KG1 (cell line): Measurements from ENCODE around the gene PAPPA.

Experiments
- DNase-seq: peaks from one replicate; lab custom pipeline; 2025; lab: John Stamatoyannopoulos, UW

PAPPA gene

GRCh38 chr9:116152941-116153764, 438 bp upstream of the PAPPA start:
- DNase-seq = no peak

DNA sequence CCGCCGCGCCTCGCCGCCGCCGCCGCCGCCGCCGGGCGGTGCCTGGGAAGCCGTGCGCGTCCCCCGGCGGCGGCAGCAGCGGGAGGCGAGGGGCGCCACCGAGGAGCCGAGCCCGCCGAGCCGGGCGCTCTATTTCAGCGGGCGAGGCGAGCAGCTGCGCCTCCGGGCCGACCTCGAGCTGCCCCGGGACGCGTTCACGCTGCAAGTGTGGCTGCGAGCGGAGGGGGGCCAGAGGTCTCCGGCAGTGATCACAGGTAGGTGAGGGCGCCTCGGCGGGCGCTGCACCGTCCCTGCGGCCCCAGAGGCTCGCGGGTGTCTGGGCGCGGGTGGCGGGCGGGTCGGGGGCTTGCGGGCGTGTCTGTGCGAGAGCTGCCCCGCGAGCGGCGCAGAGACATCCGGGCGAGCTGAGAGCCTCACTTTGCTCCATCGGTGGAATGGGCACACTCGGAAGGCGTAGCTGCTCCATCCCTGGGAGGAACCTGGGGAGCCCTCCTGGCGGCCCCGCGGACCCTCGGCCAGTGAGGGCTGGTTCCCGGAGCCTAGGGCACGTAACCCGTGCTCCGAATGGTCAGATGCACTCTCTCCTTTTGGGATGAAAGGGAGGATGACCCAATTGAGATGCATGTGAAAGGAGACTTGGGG, 864 bp downstream of the PAPPA start:
- no peak for DNase-seq

DNA sequence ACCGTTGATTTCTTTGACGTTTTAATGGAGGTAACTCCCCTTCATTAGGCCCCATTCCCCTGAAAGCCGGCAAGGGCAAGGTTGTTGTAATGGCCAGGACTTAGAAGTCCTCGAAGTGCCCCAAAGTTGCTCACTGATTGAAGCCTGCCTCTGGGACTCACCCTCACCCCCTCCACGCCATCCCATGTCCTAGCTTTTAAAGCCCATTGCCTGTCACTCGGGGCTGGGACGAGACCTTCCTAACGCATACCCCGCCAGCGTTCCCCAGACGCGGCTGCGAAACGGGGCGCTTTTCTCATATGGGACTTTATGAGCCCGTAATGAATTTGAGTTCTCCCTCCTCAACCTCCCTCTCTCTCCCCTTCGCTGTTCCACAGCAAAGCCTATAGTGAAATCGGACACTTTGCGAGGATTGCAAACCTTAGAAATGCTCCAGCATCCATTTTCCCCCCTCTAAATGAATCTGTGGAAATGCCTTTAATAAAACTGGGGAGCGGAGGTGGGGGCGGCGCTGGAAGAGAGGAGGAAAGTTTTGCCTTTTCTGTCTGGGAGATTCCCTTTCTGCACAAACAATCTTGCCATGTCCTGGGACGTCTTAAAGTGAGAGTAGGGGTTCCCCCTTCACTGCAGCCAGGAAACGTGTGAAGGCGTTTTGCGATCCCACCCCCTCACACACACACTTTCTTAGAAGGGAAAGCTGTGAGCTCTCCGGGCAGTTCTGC, 1.5 kb downstream of the PAPPA start:
- DNase-seq = no peak

DNA sequence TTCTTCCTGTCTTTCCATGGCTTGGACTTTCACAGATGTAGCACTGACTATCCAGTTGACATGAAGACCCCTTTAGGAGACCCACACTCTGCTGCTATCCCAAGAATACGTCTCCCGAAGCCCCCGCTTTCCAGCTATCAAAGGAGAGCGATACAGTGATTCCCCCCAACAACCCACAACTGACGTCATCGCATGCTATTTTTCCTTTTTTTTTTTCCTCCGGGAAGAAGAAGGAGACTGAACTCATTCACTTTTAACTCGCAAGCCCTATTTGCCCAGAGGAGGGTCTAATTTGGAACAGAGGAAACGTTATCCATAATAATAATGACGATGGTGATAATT, 2.1 kb downstream of the PAPPA start:
- DNase-seq = no peak

- no peak for DNase-seq
These were observed 3.2 kb downstream of the PAPPA start for GRCh38 chr9:116156621-116157314.

DNA sequence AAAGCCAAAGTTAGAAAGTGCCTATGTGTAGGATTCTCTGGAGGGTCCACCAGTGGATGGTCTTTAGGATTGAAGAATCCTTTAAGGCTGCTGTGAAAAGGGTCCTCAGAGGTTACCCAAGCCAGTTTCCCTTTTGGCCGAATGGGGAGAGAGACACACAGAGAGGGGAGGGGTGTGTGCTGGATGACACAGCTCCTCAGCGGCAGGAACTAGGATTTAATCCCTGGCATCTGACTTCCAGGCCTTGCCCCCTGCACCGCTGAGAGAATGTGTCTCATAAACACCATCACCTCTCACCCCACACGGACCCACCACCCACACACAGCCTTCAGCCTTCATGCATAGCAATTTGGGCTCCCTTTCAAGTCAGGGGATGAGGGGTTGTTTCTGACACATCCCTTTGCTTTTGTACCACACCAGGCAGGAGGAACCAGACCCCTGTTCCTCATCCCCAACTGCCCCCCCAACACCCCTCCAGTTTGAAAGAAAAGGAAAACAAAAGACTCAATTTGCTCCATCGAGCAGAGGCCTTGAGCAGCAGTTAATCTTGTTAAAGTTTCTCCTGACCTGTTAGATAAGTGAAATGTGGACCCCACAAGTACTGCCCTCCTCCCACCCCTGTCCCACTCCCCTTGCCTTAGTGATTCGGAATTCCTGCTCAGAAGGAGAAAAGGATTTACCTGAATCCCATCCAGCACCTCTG, 4.0 kb downstream of the PAPPA start:
- no peak for DNase-seq

GRCh38 chr9:116160676-116161571, 7.3 kb downstream of the PAPPA start:
- DNase-seq = no peak

DNA sequence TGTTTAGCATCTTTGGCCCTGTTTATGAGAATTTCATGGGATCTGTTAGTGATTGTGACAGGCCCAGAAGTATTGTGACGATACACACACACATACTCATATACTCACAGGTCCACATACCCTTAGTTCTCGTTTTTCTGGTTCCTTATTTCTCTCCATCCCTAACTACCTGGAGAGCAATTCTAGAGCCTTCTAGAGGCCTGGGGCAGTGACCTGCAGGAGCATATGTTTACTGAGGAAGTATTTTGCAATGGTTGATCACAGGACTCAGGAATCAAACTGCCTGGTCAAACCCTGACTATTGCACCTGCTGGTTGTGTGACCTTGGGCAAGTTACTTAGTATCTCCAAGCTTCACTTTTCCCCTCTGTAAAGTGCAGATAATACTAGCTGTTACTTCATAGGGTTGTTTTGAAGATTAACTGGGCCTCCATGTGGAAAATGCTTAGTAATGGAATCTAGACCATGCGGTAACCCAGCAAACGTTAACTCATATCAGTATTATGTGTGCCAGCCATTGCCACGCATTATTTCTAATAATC, 8.7 kb downstream of the PAPPA start:
- DNase-seq = no peak

- DNase-seq = no peak
These were observed 9.9 kb downstream of the PAPPA start for GRCh38 chr9:116163293-116164055.

DNA sequence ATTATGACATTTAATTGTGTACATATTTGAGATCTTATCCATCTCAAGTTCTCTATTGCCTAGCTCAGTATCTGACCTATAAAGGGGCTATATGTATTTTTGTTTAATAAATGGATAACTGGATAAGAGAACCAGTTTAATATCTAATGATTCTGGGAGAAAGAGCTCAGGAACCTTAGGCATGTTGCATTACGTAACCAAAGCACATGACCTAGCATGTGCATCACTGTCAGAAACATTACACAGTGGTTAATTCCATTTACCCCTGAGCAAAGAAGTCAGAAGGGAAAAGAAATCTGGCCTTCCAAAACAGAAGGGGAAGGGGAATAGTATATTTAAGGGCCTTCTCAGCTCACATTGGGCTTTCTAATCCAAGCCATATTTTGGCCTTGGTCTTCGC, 12.3 kb downstream of the PAPPA start:
- no peak for DNase-seq

GRCh38 chr9:116166713-116167112, 13.1 kb downstream of the PAPPA start:
- no peak for DNase-seq

DNA sequence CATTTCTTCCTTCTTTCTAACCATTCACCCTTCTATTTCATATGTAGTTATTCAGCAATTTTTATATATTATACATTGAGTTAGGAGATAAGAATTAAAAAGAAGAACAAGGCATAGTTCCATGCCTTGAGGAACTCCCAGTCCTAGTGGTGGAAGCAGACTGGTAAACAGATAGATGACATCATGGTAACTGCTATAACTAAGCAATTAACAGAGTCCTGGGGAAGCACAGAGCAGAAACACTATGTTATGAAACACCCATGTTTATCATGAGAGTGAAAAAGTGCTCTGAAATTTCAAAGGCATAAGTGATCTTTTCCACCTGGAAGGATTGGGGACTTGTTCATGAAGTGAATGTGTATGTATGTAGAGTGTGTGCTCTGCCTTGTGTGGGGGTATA, 14.6 kb downstream of the PAPPA start:
- no peak for DNase-seq

DNA sequence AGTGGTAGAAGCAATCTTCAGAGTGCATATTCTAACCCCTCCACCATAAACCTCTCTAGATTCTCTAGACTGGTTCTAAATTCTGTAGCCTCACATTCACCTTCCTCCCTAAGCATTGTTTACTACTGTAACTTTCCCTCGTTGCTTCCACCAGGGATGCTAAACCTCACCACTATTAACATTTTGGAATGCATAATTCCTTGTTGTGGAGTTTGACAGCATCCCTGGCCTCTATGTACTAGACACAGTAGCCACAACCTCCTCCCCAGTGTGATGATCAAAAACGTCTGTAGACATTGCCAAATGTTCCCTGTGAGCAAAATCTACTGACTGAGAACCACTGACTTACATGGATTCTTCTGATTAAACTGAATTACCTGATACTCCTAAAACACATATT, 18.6 kb downstream of the PAPPA start:
- no peak for DNase-seq

GRCh38 chr9:116174347-116174746, 20.8 kb downstream of the PAPPA start:
- no peak for DNase-seq

GRCh38 chr9:116175614-116176013, 22.0 kb downstream of the PAPPA start:
- no peak for DNase-seq

- no peak for DNase-seq
These were observed 25.1 kb downstream of the PAPPA start for GRCh38 chr9:116178481-116179211.

GRCh38 chr9:116179568-116179967, 26.0 kb downstream of the PAPPA start:
- DNase-seq = no peak

DNA sequence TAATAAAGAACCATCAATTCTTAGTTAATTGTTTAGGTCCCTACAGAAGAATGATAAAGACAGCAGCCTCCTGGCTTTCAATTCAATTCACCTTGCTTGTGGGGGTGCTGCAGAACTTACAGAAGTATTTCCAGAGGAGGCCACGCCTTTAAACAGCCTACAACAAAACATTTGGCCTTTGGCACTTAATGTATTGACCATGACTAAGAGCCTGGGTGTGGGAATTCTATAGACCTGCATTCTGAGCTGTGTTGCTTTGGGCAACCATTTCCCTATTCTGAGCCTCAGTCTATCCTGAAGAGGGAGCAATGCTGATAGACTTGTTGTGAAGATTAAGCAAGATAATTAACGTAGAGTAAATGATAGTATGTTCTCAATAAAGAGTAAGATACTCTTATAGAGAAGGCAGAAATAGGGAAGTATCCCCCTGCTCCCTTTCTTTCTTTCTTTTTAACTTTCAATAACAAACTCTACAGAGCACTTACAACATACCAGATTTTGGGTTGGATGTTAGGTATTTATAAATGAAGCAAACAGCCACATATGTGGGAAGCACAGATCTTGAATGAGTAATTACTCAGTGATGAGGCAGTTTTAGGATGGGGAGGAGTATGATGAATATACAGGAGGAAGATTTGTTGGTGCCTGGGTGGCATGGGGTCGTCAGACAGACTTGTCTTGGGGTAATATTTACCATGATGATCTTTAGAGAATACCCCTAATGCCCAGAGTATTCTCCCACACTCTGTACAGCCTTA, 28.4 kb downstream of the PAPPA start:
- DNase-seq = no peak
